ENCODE measurements around the gene SCN11A. TPM values are rescaled to one million over a fixed set of nuclear protein-coding genes. Genes with fewer than 3 reads are reported as not detected.
"Not testable (repeated sequence)": the region's sequence is repeated elsewhere in the genome, so short reads cannot be mapped to it uniquely, and the experiment has no call there.

SCN11A gene
- polyA plus RNA-seq, 10 donors, result 1.2 to 6.4 (median 2.7) TPM

- DNase-seq, result no peak
These were observed 15.5 kb upstream of the SCN11A start for GRCh38 chr3:39067286-39067685.

- no peak for DNase-seq
These were observed 13.5 kb upstream of the SCN11A start for GRCh38 chr3:39065197-39065596.

- DNase-seq, result no peak
These were observed 12.9 kb upstream of the SCN11A start for GRCh38 chr3:39064646-39065045.

GRCh38 chr3:39063143-39063542, 11.4 kb upstream of the SCN11A start:
- DNase-seq, result no peak

GRCh38 chr3:39062180-39062579, 10.4 kb upstream of the SCN11A start:
- no peak for DNase-seq

- not testable (repeated sequence) for DNase-seq
These were observed 9.5 kb upstream of the SCN11A start for GRCh38 chr3:39061228-39061627.

- DNase-seq, result no peak
These were observed 4.4 kb upstream of the SCN11A start for GRCh38 chr3:39056151-39056550.

- no peak for DNase-seq
These were observed 2.0 kb upstream of the SCN11A start for GRCh38 chr3:39053696-39054095.

- DNase-seq, result no peak
These were observed 839 bp upstream of the SCN11A start for GRCh38 chr3:39052583-39052982.

- peak in 1 of 3 donors; percentile 5 for DNase-seq
These were observed 1.7 kb downstream of the SCN11A start for GRCh38 chr3:39050029-39050428.

- DNase-seq, result peak in 1 of 3 donors; percentile 74
These were observed 13.6 kb downstream of the SCN11A start for GRCh38 chr3:39038165-39038564.

GRCh38 chr3:39029556-39029955, 22.2 kb downstream of the SCN11A start:
- no peak for DNase-seq

- no peak for DNase-seq
These were observed 23.2 kb downstream of the SCN11A start for GRCh38 chr3:39028546-39028945.

GRCh38 chr3:39025222-39025970, 26.3 kb downstream of the SCN11A start:
- no peak for DNase-seq

GRCh38 chr3:39024497-39024896, 27.2 kb downstream of the SCN11A start:
- no peak for DNase-seq

GRCh38 chr3:39022286-39022630, 29.5 kb downstream of the SCN11A start:
- no peak for DNase-seq

- no peak for DNase-seq
These were observed 30.1 kb downstream of the SCN11A start for GRCh38 chr3:39021465-39022285.

- no peak for DNase-seq
These were observed 30.7 kb downstream of the SCN11A start for GRCh38 chr3:39021029-39021428.

- DNase-seq, result no peak
These were observed 32.4 kb downstream of the SCN11A start for GRCh38 chr3:39019299-39019698.

GRCh38 chr3:39015418-39015817, 36.3 kb downstream of the SCN11A start:
- no peak for DNase-seq

- DNase-seq, result no peak
These were observed 37.7 kb downstream of the SCN11A start for GRCh38 chr3:39013921-39014509.

GRCh38 chr3:39013289-39013688, 38.5 kb downstream of the SCN11A start:
- DNase-seq, result peak in 2 of 3 donors; percentile 7 to 8

GRCh38 chr3:39011191-39011736, 40.5 kb downstream of the SCN11A start:
- DNase-seq, result no peak

Measured in muscle of back (tissue), 11 donors.